Measurements from ENCODE around the gene DUOXA1. TPM values are rescaled to one million over a fixed set of nuclear protein-coding genes. Genes with fewer than 3 reads are reported as not detected.

Gene DUOXA1
- polyA plus RNA-seq, 1 of the 3 experiments (the other 2 are of a cell fraction) = 0.02 TPM

DNA sequence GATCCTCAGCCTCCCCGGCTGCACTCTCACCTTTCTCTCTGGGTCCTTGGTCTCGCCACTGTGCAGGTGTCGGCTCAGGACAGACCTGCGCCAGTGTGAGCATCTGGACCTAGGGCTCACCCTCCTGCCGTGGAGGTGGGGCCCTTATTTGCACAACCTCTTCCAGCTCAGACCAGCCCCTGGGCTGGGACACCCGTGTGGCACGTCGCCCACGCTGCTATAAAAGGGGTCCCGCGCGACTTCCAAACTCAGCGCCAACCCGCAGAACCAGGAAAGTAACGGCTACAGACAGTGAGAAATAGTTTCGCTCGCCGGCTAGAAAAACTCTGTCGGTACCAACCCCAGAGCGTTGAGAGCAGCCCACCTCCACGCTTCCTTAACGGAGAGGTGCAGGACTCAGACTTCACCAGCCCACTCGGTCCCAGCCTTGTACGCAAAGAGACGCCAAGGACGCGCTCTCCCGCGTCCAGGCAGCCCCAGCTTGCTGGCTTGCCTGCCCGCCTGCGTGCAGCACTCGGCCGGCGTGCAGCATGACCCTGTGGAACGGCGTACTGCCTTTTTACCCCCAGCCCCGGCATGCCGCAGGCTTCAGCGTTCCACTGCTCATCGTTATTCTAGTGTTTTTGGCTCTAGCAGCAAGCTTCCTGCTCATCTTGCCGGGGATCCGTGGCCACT, 15.5 kb downstream of the DUOXA1 start, which contains the start of the genes DUOX2 and DUOXA2:
TSS of gene DUOX2 (minus strand) at position 97 of the 675 bp plus-strand sequence. CDS start 761 bp downstream, outside the sequence.
TSS of gene DUOXA2 (plus strand) at position 251 of the 675 bp plus-strand sequence. CDS start at position 531, 280 bp downstream.
- peak; percentile 66 for DNase-seq
- no peaks in the 10 kb centered on the region for H3F3A ChIP-seq (replicated peaks; ENCODE audit: insufficient read depth)
- H4K20me1 ChIP-seq (ENCODE audit: insufficient read depth) = no peaks in the 10 kb centered on the region
- WGBS (ENCODE audit: low lambda C conversion rate) = 20% methylated on average over 18 of the region's 42 CpGs
- TF ChIP-seq, protein P1, sequence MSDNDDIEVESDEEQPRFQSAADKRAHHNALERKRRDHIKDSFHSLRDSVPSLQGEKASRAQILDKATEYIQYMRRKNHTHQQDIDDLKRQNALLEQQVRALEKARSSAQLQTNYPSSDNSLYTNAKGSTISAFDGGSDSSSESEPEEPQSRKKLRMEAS (IDR thresholded peaks at IDR 0.05; ENCODE audit: low read depth) = no peak
- TF ChIP-seq, protein P2, sequence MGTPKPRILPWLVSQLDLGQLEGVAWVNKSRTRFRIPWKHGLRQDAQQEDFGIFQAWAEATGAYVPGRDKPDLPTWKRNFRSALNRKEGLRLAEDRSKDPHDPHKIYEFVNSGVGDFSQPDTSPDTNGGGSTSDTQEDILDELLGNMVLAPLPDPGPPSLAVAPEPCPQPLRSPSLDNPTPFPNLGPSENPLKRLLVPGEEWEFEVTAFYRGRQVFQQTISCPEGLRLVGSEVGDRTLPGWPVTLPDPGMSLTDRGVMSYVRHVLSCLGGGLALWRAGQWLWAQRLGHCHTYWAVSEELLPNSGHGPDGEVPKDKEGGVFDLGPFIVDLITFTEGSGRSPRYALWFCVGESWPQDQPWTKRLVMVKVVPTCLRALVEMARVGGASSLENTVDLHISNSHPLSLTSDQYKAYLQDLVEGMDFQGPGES (IDR thresholded peaks at IDR 0.05; ENCODE audit: low read depth, low read length) = no peak
- TF ChIP-seq RXRA (IDR thresholded peaks at IDR 0.05; ENCODE audit: borderline replicate concordance, low read depth) (no peak), EZH2phosphoT487 (IDR thresholded peaks at IDR 0.05; ENCODE audit: borderline replicate concordance, low read depth) (no peak), FOSL2 (IDR thresholded peaks at IDR 0.05; ENCODE audit: borderline replicate concordance, low read depth) (no peak), RAD21 (IDR thresholded peaks at IDR 0.05; ENCODE audit: low read length) (no peak), EP300 (IDR thresholded peaks at IDR 0.05; ENCODE audit: borderline replicate concordance in 1 of 2, low read depth in 1 of 2, low read length in 1 of 2) (no peak), YY1 (IDR thresholded peaks at IDR 0.05; ENCODE audit: low read depth) (no peak), FOXM1 (IDR thresholded peaks at IDR 0.05; ENCODE audit: low read depth) (no peak), SMC3 (IDR thresholded peaks at IDR 0.05; ENCODE audit: low read depth, low read length) (no peak), CHD2 (IDR thresholded peaks at IDR 0.05; ENCODE audit: low read length, partially characterized antibody) (no peak), TAF1 (IDR thresholded peaks at IDR 0.05; ENCODE audit: borderline replicate concordance, low read depth, low read length) (no peak), JUND (IDR thresholded peaks at IDR 0.05) (no peak), MXI1 (IDR thresholded peaks at IDR 0.05; ENCODE audit: low read depth, low read length) (no peak), POLR2AphosphoS5 (IDR thresholded peaks at IDR 0.05; ENCODE audit: low read depth, low read length) (no peak)
- TF ChIP-seq, protein P3, sequence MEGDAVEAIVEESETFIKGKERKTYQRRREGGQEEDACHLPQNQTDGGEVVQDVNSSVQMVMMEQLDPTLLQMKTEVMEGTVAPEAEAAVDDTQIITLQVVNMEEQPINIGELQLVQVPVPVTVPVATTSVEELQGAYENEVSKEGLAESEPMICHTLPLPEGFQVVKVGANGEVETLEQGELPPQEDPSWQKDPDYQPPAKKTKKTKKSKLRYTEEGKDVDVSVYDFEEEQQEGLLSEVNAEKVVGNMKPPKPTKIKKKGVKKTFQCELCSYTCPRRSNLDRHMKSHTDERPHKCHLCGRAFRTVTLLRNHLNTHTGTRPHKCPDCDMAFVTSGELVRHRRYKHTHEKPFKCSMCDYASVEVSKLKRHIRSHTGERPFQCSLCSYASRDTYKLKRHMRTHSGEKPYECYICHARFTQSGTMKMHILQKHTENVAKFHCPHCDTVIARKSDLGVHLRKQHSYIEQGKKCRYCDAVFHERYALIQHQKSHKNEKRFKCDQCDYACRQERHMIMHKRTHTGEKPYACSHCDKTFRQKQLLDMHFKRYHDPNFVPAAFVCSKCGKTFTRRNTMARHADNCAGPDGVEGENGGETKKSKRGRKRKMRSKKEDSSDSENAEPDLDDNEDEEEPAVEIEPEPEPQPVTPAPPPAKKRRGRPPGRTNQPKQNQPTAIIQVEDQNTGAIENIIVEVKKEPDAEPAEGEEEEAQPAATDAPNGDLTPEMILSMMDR (IDR thresholded peaks at IDR 0.05) = no peak
- TF ChIP-seq, protein P4, sequence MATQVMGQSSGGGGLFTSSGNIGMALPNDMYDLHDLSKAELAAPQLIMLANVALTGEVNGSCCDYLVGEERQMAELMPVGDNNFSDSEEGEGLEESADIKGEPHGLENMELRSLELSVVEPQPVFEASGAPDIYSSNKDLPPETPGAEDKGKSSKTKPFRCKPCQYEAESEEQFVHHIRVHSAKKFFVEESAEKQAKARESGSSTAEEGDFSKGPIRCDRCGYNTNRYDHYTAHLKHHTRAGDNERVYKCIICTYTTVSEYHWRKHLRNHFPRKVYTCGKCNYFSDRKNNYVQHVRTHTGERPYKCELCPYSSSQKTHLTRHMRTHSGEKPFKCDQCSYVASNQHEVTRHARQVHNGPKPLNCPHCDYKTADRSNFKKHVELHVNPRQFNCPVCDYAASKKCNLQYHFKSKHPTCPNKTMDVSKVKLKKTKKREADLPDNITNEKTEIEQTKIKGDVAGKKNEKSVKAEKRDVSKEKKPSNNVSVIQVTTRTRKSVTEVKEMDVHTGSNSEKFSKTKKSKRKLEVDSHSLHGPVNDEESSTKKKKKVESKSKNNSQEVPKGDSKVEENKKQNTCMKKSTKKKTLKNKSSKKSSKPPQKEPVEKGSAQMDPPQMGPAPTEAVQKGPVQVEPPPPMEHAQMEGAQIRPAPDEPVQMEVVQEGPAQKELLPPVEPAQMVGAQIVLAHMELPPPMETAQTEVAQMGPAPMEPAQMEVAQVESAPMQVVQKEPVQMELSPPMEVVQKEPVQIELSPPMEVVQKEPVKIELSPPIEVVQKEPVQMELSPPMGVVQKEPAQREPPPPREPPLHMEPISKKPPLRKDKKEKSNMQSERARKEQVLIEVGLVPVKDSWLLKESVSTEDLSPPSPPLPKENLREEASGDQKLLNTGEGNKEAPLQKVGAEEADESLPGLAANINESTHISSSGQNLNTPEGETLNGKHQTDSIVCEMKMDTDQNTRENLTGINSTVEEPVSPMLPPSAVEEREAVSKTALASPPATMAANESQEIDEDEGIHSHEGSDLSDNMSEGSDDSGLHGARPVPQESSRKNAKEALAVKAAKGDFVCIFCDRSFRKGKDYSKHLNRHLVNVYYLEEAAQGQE (IDR thresholded peaks at IDR 0.05; ENCODE audit: low read depth, low read length) = no peak
- TF ChIP-seq, protein P5, sequence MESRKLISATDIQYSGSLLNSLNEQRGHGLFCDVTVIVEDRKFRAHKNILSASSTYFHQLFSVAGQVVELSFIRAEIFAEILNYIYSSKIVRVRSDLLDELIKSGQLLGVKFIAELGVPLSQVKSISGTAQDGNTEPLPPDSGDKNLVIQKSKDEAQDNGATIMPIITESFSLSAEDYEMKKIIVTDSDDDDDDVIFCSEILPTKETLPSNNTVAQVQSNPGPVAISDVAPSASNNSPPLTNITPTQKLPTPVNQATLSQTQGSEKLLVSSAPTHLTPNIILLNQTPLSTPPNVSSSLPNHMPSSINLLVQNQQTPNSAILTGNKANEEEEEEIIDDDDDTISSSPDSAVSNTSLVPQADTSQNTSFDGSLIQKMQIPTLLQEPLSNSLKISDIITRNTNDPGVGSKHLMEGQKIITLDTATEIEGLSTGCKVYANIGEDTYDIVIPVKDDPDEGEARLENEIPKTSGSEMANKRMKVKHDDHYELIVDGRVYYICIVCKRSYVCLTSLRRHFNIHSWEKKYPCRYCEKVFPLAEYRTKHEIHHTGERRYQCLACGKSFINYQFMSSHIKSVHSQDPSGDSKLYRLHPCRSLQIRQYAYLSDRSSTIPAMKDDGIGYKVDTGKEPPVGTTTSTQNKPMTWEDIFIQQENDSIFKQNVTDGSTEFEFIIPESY (IDR thresholded peaks at IDR 0.05; ENCODE audit: borderline replicate concordance, low read depth) = no peak
- TF ChIP-seq, protein P6, sequence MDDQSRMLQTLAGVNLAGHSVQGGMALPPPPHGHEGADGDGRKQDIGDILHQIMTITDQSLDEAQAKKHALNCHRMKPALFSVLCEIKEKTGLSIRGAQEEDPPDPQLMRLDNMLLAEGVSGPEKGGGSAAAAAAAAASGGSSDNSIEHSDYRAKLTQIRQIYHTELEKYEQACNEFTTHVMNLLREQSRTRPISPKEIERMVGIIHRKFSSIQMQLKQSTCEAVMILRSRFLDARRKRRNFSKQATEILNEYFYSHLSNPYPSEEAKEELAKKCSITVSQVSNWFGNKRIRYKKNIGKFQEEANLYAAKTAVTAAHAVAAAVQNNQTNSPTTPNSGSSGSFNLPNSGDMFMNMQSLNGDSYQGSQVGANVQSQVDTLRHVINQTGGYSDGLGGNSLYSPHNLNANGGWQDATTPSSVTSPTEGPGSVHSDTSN (IDR thresholded peaks at IDR 0.05) = no peak
- TF ChIP-seq, protein P7, sequence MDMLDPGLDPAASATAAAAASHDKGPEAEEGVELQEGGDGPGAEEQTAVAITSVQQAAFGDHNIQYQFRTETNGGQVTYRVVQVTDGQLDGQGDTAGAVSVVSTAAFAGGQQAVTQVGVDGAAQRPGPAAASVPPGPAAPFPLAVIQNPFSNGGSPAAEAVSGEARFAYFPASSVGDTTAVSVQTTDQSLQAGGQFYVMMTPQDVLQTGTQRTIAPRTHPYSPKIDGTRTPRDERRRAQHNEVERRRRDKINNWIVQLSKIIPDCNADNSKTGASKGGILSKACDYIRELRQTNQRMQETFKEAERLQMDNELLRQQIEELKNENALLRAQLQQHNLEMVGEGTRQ (IDR thresholded peaks at IDR 0.05; ENCODE audit: borderline replicate concordance, low read depth, low read length) = no peak
- H3K9me2 ChIP-seq = no peaks in the 10 kb centered on the region
- H3K27ac ChIP-seq (ENCODE audit: low read depth in 2 of 2, low read length in 1 of 2) = no peak within 1 kb of the TSS
- no peak within 1 kb of the TSS for H2AFZ ChIP-seq (ENCODE audit: low read depth)
- CTCF ChIA-PET = interaction anchor here (0.6 to 2.3 kb wide), 10 partner anchors 9 to 344 kb away, joined by 3 to 7 read pairs (median 4); no protein-coding TSS in a partner anchor
- H3K79me2 ChIP-seq (ENCODE audit: insufficient read depth) = no peaks in the 10 kb centered on the region
- H3K9me3 ChIP-seq = no peaks in the 10 kb centered on the region
- no peak within 1 kb of the TSS for H3K9ac ChIP-seq
- H3K4me2 ChIP-seq = peak within 1 kb of the TSS; percentile 65; the same call in 1 of the 2 replicates
- peaks cover 0 to 28% of the 10 kb centered on the region in 2 experiments; a peak in 1 of 4 replicates for H3K4me1 ChIP-seq (ENCODE audit: control insufficient read depth in 1 of 2, insufficient read depth in 2 of 2, low read depth in 1 of 2, low read length in 1 of 2)
- H3K27me3 ChIP-seq (ENCODE audit: insufficient read depth) = peaks cover 56% of the 10 kb centered on the region
- H3K4me3 ChIP-seq (ENCODE audit: low read depth in 2 of 2, low read length in 1 of 2) = peak within 1 kb of the TSS in 1 of 2 experiments; percentile 9; a peak in 1 of 4 replicates
- POLR2A ChIA-PET = no interaction called here
- no peaks in the 10 kb centered on the region for H3K36me3 ChIP-seq (replicated peaks in 1 of 2; ENCODE audit: control insufficient read depth in 1 of 2, insufficient read depth in 2 of 2, low read length in 1 of 2)
